Gastrocnemius medialis (tissue), 4 donors: ENCODE data around the gene KRT12. TPM values are rescaled to one million over a fixed set of nuclear protein-coding genes. Genes with fewer than 3 reads are reported as not detected.
A peak's percentile ranks its signal among the peaks of the same experiment; 100 is the strongest.

Source experiments
- ATAC-seq, 2 donors: fragments of 150-250 bp; one replicate each; pipeline ENCODE4 v1.9.1; 2016
- DNase-seq, 2 donors: peaks; one replicate each; pipeline ENCODE4 v3.0.0-alpha.2; 2019
- H3K27ac ChIP-seq, 4 donors: fragments of 200-600 bp; sonication (generic); 1 replicate in 1 of 4; 2 replicates in 3 of 4; pipeline ENCODE4 v1.5.1; 2016 to 2018; ENCODE audit warnings: mild to moderate bottlenecking in 2 of 4, moderate library complexity in 1 of 4
- H3K27me3 ChIP-seq, 3 donors: fragments of 200-600 bp; sonication (generic) in 2 of 3; 1 replicate in 1 of 3; 2 replicates in 2 of 3; pipeline versions ENCODE4 v1.5.1 to v1.6.0; 2016 to 2019; ENCODE audit warnings: mild to moderate bottlenecking in 1 of 3, moderate library complexity in 1 of 3
- H3K36me3 ChIP-seq, 2 donors: fragments of 200-600 bp; sonication (generic) in 1 of 2; one replicate each; pipeline ENCODE4 v1.5.1; 2017 to 2018
- H3K4me1 ChIP-seq, 2 donors: fragments of 200-600 bp; sonication (generic) in 1 of 2; one replicate each; pipeline ENCODE4 v1.5.1; 2016 to 2017; ENCODE audit warnings: mild to moderate bottlenecking in 2 of 2
- H3K4me3 ChIP-seq, 4 donors: fragments of 200-600 bp; sonication (generic) in 3 of 4; 1 replicate in 1 of 4; 2 replicates in 3 of 4; pipeline ENCODE4 v1.5.1; 2016 to 2019; ENCODE audit warnings: mild to moderate bottlenecking in 2 of 4
- H3K9me3 ChIP-seq, 3 donors: fragments of 200-600 bp; sonication (generic) in 2 of 3; 1 replicate in 1 of 3; 2 replicates in 2 of 3; pipeline ENCODE4 v1.5.1; 2016 to 2019
- POLR2A ChIP-seq, 2 donors: fragments of 450-650 bp; IDR thresholded peaks; one replicate each; pipeline ENCODE4 v1.6.1; 2017; ENCODE audit warnings: antibody characterized with exemption in 2 of 2, mild to moderate bottlenecking in 2 of 2, moderate library complexity in 2 of 2
- in situ Hi-C, 4 donors: fragments of 200-750 bp; cut with MboI; loops; one replicate each; pipeline versions ENCODE4 v1.15.0 to v1.8.0; 2017; ENCODE audit warnings: low sequenced_read_pairs in 4 of 4
- intact Hi-C: fragments of 100-400 bp; cut with DNase I; formaldehyde crosslinking; loops from one replicate; pipeline ENCODE4 v1.15.1; 2023; ENCODE audit warnings: low total_unique reads
- total RNA-seq, 4 donors: library from RNA; depleted of rRNA; stranded (reverse); fragments of >200 nt; gene quantifications; one replicate each; pipeline versions ENCODE4 v1.1.0 to v1.2.3, GENCODE V29; 2016
- TF ChIP-seq, protein P1 (sequence below), 5 experiments: fragments of 450-650 bp in 3 of 5; fragments of 200-600 bp in 2 of 5; sonication (generic) in 2 of 5; IDR thresholded peaks in 4 of 5; conservative IDR thresholded peaks in 1 of 5; 1 replicate in 4 of 5; 2 replicates in 1 of 5; pipeline ENCODE4 v1.5.1; 2016 to 2019; ENCODE audit warnings: antibody characterized with exemption in 5 of 5, mild to moderate bottlenecking in 3 of 5, moderate library complexity in 3 of 5

The KRT12 gene
- total RNA-seq, 4 donors from 2014 or later = not detected

DNA sequence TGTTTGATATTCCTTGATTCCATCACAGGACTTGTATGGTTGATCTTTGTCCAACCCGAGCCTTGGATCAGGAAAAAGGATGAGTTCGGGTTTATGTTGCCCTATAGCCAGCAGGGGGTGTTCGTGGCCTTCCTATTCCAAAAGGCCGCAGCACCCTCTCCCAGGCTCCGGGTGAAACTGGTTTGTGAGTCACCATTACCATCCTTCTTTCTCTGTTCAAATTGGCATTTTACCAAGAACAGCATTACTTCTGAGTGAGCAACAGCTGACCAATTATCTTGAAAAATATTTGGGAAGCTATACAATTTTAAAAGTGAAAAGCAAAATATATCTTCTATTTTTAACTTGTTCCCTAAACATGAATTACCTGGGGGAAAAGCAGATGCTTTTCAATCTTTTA is 42.3 kb upstream of the KRT12 start:
- no peak for TF ChIP-seq POLR2A (IDR thresholded peaks at IDR 0.05)
- TF ChIP-seq, protein P1, sequence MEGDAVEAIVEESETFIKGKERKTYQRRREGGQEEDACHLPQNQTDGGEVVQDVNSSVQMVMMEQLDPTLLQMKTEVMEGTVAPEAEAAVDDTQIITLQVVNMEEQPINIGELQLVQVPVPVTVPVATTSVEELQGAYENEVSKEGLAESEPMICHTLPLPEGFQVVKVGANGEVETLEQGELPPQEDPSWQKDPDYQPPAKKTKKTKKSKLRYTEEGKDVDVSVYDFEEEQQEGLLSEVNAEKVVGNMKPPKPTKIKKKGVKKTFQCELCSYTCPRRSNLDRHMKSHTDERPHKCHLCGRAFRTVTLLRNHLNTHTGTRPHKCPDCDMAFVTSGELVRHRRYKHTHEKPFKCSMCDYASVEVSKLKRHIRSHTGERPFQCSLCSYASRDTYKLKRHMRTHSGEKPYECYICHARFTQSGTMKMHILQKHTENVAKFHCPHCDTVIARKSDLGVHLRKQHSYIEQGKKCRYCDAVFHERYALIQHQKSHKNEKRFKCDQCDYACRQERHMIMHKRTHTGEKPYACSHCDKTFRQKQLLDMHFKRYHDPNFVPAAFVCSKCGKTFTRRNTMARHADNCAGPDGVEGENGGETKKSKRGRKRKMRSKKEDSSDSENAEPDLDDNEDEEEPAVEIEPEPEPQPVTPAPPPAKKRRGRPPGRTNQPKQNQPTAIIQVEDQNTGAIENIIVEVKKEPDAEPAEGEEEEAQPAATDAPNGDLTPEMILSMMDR (IDR thresholded peaks at IDR 0.05 in 4 of 5, conservative IDR thresholded peaks at IDR 0.05 in 1 of 5) = peak; percentile 59 to 72 (median 66)
- no peaks in the 10 kb centered on the region for H3K36me3 ChIP-seq
- peaks cover 0 to 9% (median 0%) of the 10 kb centered on the region in 3 donors for H3K27me3 ChIP-seq
- intact Hi-C loops = loop anchor here (1.0 to 5.0 kb wide), 5 partner anchors 413 to 753 kb away; no protein-coding TSS in a partner anchor
- ATAC-seq (peak; percentile 87 to 90), DNase-seq (peak; percentile 52 to 67)
- in situ Hi-C loops = loop anchor here (5.0 to 25.0 kb wide), 6 partner anchors 403 to 755 kb away; partner anchors contain the start of genes KRT35 (in 1 of the 4), KRT36 (in 1 of the 4), KRTAP16-1 (in 1 of the 4) and KRTAP17-1 (in 1 of the 4)
- no peaks in the 10 kb centered on the region for H3K9me3 ChIP-seq
- H3K4me1 ChIP-seq = peaks cover 15% of the 10 kb centered on the region in 2 donors
- no peak overlapping the region for H3K27ac ChIP-seq
- no peak overlapping the region for H3K4me3 ChIP-seq

DNA sequence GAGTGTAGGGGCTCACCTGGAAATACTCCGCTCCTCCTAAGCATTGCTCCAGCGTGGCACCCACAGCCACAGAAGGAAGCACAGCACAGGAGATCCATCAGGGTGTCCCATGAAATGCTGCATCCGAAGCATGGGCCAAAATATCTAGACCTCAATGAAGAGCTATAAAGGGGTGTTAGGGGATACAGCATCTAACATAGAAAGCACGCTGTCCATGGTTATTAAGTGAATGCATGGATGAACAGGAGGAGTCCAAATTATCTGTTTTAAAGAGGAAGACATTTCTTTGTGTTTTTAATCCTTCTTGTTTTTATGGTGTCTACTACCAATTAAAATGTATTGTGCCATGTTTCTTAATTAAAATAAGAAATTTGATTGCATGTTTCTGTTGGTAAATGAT is 39.6 kb upstream of the KRT12 start:
- TF ChIP-seq, protein P1 (IDR thresholded peaks at IDR 0.05 in 4 of 5, conservative IDR thresholded peaks at IDR 0.05 in 1 of 5) = no peak
- TF ChIP-seq POLR2A (IDR thresholded peaks at IDR 0.05) = no peak
- H3K36me3 ChIP-seq = no peaks in the 10 kb centered on the region
- H3K27ac ChIP-seq = no peak overlapping the region
- H3K27me3 ChIP-seq = peaks cover 0 to 9% (median 0%) of the 10 kb centered on the region in 3 donors
- intact Hi-C loops (loop anchor here (5.0 kb wide), 2 partner anchors 416 to 741 kb away; no protein-coding TSS in a partner anchor), in situ Hi-C loops (loop anchor here (5.0 to 25.0 kb wide), 6 partner anchors 406 to 758 kb away; partner anchors contain the start of genes KRT35 (in 1 of the 4), KRT36 (in 1 of the 4), KRTAP16-1 (in 1 of the 4) and KRTAP17-1 (in 1 of the 4))
- DNase-seq = no peak
- no peak overlapping the region for H3K4me3 ChIP-seq
- H3K9me3 ChIP-seq = no peaks in the 10 kb centered on the region
- peaks cover 15% of the 10 kb centered on the region in 2 donors for H3K4me1 ChIP-seq
- ATAC-seq = no peak

DNA sequence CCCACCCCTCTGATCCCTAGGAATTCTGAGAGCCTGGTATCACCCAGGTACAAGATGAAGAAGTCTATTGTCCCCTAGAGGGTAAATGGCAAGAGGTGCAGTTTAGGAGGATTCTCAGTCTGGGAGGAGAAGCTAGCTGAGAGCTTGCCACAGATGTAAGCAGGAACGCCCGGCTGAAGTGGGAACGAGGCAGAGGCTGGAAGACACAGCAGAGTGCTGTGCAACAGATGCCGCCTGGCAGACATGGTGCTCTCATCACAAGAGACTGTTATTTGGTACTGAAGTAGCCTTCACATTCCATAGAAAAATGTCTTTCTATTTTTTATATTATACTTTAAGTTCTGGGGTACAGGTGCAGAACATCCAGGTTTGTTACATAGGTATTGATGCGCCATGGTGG is 38.3 kb upstream of the KRT12 start:
- Histone ChIP-seq H3K36me3 (no peaks in the 10 kb centered on the region), H3K9me3 (no peaks in the 10 kb centered on the region), H3K4me1 (peaks cover 10% of the 10 kb centered on the region in 2 donors), H3K27ac (no peak overlapping the region), H3K27me3 (peaks cover 0 to 9% (median 0%) of the 10 kb centered on the region in 3 donors), H3K4me3 (no peak overlapping the region)
- in situ Hi-C loops = loop anchor here (5.0 to 25.0 kb wide), 6 partner anchors 407 to 759 kb away; partner anchors contain the start of genes KRT35 (in 1 of the 4), KRT36 (in 1 of the 4), KRTAP16-1 (in 1 of the 4) and KRTAP17-1 (in 1 of the 4)
- TF ChIP-seq, protein P1 (IDR thresholded peaks at IDR 0.05 in 4 of 5, conservative IDR thresholded peaks at IDR 0.05 in 1 of 5) = no peak
- no peak for TF ChIP-seq POLR2A (IDR thresholded peaks at IDR 0.05)
- intact Hi-C loops = loop anchor here (5.0 kb wide), 2 partner anchors 417 to 742 kb away; no protein-coding TSS in a partner anchor
- ATAC-seq (no peak), DNase-seq (no peak)

DNA sequence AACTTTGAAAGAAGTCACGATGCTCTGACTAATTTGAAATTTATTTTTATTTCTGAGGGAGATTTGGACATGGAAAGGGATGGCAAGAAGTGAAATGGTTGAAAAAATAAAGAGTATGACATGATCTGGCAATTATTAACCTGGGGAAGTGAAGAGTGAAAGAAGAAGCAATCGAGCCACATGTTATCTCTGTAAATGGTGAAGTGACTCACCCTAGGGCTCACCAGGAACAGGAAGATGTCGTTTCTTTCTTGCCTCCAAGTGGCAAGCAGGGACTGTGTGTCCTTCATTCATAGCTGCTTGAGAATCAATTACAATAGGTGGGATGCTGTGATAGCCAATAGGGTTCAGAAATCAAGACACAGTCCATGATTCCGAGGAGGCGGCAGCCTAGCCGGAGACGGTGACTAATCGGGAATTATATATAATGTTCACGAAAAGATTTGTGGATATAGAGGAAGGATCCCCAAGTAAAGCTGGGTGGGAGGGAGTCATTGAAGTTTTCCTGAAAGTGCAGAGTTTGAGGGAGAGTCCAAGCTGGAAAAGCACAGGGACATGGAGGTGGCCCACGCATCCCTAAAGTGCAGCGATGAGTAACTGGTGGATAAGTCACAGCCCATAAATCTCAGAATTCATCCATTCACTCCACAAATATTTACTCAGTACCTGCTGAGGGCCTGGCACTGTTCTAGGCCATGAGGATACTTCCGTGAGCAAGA is 36.3 kb upstream of the KRT12 start:
- no peak for DNase-seq

More for the DNA sequence above, 36.3 kb upstream of the KRT12 start:
- Histone ChIP-seq H3K9me3 (no peaks in the 10 kb centered on the region), H3K36me3 (no peaks in the 10 kb centered on the region), H3K27ac (no peak overlapping the region), H3K4me1 (no peaks in the 10 kb centered on the region), H3K27me3 (peaks cover 0 to 9% (median 0%) of the 10 kb centered on the region in 3 donors), H3K4me3 (no peak overlapping the region)
- ATAC-seq = no peak
- intact Hi-C loops = no loop called here
- TF ChIP-seq POLR2A (IDR thresholded peaks at IDR 0.05) = no peak
- TF ChIP-seq, protein P1 (IDR thresholded peaks at IDR 0.05 in 4 of 5, conservative IDR thresholded peaks at IDR 0.05 in 1 of 5) = no peak
- in situ Hi-C loops = loop anchor here (10.0 to 25.0 kb wide), 5 partner anchors 409 to 762 kb away; partner anchors contain the start of genes KRT35 (in 1 of the 4), KRT36 (in 1 of the 4), KRTAP16-1 (in 1 of the 4) and KRTAP17-1 (in 1 of the 4)
